GM12875 (cell line): ENCODE measurements around the gene MB21D2.

ENCODE experiments used
- H3K4me3 ChIP-seq: one replicate; pipeline ENCODE4 v1.5.1; 2011; ENCODE audit warnings: low read depth, low read length, control low read depth
- CTCF ChIP-seq: IDR thresholded peaks from 2 replicates; pipeline ENCODE4 v1.5.1; 2011; ENCODE audit warnings: low read depth, mild to moderate bottlenecking, control low read depth, inconsistent platforms, low read length, moderate library complexity, borderline replicate concordance; ENCODE audit not compliant: insufficient read depth

MB21D2 gene

GRCh38 chr3:192943393-192943792, 25.7 kb upstream of the MB21D2 start:
- TF ChIP-seq CTCF, result no peak
- no peak overlapping the region for H3K4me3 ChIP-seq

- TF ChIP-seq CTCF, result no peak
- H3K4me3 ChIP-seq, result no peak overlapping the region
Measured at GRCh38 chr3:192942625-192943024, 25.0 kb upstream of the MB21D2 start.

- H3K4me3 ChIP-seq, result no peak overlapping the region
- no peak for TF ChIP-seq CTCF
Measured at GRCh38 chr3:192940129-192940528, 22.5 kb upstream of the MB21D2 start.

GRCh38 chr3:192935441-192935840, 17.8 kb upstream of the MB21D2 start:
- H3K4me3 ChIP-seq, result no peak overlapping the region
- no peak for TF ChIP-seq CTCF

GRCh38 chr3:192933779-192934460, 16.3 kb upstream of the MB21D2 start:
- no peak for TF ChIP-seq CTCF
- H3K4me3 ChIP-seq, result no peak overlapping the region

GRCh38 chr3:192933259-192933658, 15.6 kb upstream of the MB21D2 start:
- TF ChIP-seq CTCF, result no peak

GRCh38 chr3:192931825-192932224, 14.2 kb upstream of the MB21D2 start:
- no peak overlapping the region for H3K4me3 ChIP-seq
- TF ChIP-seq CTCF, result no peak

More at GRCh38 chr3:192933259-192933658, 15.6 kb upstream of the MB21D2 start:
- H3K4me3 ChIP-seq, result no peak overlapping the region
